Measurements from ENCODE around the gene LRRTM2.
A peak's percentile ranks its signal among the peaks of the same experiment; 100 is the strongest.

Gene LRRTM2

DNA sequence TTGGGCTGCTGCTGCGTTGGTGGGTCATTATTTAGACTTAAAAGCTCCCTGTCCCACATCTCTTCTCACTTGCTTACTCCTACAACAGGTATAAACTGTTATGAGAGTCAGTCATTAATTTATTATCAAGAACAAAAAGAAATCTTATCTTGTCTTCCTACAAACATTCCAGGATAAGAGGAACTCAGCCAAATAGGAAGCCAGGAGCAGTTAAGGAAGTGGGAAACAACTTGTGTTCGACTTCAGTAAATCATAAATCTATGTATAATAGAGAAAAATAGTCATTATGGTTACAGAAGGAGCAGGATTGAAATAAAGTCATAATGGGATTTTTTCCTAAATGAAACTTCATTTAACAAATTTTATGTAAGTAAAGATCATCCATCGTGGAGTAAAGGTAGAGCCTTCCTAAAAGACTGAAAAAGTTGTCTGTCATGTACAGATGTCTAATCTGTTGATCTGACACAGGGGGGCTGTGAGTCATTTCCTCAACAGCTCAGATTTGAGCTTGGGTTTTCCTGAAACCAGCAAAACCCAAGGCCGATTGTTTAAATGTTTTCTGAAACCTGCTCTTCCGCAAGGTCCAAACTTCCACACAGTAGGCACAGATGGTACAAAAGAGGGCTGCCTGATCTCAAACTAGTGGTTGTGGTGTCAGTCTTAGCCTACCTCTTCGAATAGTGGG lies 25.3 kb upstream of the LRRTM2 start:
- peak overlapping the region; percentile 53 for H3K27ac ChIP-seq
- TF ChIP-seq, protein P1, sequence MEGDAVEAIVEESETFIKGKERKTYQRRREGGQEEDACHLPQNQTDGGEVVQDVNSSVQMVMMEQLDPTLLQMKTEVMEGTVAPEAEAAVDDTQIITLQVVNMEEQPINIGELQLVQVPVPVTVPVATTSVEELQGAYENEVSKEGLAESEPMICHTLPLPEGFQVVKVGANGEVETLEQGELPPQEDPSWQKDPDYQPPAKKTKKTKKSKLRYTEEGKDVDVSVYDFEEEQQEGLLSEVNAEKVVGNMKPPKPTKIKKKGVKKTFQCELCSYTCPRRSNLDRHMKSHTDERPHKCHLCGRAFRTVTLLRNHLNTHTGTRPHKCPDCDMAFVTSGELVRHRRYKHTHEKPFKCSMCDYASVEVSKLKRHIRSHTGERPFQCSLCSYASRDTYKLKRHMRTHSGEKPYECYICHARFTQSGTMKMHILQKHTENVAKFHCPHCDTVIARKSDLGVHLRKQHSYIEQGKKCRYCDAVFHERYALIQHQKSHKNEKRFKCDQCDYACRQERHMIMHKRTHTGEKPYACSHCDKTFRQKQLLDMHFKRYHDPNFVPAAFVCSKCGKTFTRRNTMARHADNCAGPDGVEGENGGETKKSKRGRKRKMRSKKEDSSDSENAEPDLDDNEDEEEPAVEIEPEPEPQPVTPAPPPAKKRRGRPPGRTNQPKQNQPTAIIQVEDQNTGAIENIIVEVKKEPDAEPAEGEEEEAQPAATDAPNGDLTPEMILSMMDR (conservative IDR thresholded peaks at IDR 0.05) = no peak

DNA sequence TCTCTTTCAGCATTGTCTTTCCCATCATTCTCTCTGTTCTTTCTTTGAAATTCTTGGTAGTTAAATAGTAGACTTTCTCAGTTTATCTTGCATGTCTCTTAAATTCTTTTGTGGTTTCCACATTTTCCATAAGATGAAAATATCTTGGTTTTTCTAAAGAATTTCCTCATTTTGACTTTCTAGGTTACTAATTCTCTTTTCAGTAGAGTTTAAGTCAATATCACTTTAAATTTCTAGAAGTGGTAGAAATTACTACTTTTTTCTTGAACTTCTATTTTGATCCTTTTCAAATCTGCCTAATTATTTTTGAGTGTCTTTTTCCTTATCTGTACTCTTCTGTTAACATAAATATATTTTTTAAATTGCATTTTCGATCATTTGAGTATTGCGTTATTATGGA lies 23.6 kb upstream of the LRRTM2 start:
- TF ChIP-seq, protein P1 (conservative IDR thresholded peaks at IDR 0.05) = no peak
- no peak overlapping the region for H3K27ac ChIP-seq

DNA sequence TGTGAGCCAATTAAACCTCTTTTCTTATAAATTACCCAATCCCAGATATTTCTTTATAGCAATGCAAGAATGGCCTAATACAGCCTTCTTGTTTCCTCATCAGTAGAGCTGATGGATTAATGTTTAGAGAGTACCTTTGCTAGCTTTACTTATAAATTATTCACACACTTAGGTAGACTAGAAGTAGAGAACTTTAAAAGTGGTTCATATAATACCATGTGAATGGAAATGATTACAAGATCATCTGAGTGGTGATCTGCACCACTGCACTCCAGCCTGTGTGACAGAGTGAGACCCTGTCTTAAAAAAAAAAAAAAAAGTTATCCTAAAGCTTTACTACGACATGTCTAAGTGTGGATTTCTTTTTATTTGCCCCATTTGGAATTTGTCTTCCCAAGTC lies 23.2 kb upstream of the LRRTM2 start:
- TF ChIP-seq, protein P1 (conservative IDR thresholded peaks at IDR 0.05) = no peak
- H3K27ac ChIP-seq = no peak overlapping the region

DNA sequence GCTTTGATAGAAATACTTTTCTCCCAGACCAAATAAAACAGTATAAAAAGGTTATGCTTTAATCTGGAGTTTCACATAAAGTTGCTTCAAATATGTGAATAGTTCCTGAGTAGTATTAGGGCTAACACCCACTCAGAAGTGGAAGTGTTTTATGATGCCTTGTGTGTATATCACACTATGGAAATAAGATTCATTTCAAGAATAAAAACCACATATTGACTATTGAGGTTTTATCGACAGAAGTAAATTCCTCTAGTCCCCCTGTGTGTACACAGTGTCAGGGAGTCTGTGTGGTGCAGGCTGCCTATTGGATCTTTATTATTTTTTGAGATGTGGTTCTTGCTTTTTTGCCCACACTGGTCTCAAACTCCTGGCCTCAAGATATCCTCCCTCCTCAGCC lies 20.8 kb upstream of the LRRTM2 start:
- TF ChIP-seq, protein P1 (conservative IDR thresholded peaks at IDR 0.05) = no peak
- H3K27ac ChIP-seq = no peak overlapping the region

DNA sequence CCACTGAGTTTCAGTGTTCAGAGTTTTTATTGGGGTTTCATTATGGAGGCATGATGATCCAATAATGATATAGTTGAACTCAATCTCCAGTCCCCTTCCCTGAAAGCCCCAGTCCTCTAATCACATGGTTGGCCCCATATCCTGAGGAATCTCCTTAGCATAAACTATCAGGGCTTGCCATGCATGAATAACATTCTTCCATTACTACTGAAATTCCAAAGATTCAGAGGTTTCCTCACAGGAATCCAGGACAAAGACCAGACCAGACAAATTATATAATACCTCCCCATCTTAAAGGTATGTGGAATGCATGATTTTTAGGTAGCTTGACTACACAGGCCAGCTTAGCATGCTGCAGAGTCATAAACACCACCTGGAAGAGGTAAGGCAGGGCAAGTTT lies 15.5 kb upstream of the LRRTM2 start:
- TF ChIP-seq, protein P1 (conservative IDR thresholded peaks at IDR 0.05) = no peak
- H3K27ac ChIP-seq = no peak overlapping the region

DNA sequence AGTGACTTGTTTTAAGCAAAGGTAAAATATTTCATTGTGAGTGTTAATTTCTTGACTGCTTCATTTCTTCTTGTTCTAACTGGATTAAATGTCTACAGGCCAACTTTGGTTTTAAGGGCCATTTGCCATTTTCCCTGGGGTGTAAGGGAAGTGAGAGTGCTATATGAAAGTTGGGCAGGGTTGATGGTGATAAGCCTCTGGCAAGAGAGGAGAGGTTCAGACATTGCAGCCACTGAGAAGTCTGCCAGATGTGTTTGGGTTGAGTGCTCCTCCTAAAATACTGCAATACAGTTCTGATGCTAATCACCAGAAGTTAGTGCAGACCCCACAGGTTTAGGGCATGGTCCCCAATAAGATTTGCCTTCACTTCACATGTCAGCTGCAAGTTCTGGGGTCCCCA lies 14.9 kb upstream of the LRRTM2 start:
- TF ChIP-seq, protein P1 (conservative IDR thresholded peaks at IDR 0.05) = no peak
- no peak overlapping the region for H3K27ac ChIP-seq

DNA sequence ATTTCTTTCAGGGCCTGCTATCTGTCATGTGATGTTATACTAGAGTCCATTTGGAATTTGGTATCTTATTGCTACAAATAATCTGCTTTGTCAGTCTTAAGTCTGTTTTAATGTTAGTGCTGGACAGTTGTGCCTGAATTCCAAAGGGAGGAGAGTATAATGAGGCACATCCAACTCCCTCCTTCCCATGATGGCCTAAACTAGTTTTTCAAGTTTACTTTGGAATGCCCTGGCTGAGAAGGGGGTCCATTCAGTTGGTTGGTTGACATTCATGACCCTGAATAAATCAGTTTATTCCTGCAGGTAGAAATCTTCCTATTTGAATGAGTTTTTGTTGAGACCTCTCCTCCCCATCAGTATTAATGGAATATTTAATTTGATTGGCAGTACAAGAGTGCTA lies 9.4 kb upstream of the LRRTM2 start:
- H3K27ac ChIP-seq = no peak overlapping the region
- TF ChIP-seq, protein P1 (conservative IDR thresholded peaks at IDR 0.05) = no peak
